ENCODE data around the gene TEC.

DNA sequence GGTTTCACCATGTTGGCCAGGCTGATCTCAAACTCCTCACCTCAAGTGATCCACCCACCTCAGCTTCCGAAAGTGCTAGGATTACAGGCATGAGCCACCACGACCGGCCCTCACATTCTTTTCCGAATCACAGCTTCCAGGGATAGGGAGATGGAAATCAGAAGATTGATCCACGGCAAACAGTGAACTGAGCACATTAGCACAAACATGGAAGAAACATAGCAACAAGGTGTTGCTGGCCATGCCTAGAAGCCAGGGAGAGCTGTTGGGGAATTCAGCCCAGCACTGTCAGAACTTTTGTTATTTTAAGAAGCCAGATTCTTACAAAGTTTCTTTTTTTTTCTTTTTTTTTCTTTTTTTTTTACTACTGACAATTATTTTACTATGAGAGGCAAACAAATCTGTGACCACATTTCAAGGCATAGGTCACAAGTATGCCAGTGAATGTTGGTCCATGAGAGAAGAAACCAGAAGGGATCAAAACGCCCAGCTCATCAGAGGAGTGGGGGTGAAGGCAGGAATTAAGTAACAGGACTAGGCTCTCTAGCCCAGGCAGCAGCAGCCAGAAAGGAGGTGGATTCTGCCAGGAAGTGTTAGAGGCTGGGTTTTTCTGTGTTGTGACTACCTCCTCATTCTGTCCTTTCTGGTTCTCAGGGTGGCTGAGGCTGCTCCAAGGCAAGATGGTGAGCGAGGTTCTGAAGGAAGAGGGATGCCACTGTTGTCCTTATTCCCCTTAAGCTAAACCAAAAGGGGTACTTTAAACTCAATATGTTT, 44.1 kb downstream of the TEC start:
- no peak for TF ChIP-seq EZH2phosphoT487 (IDR thresholded peaks at IDR 0.05; ENCODE audit: borderline replicate concordance)
- TF ChIP-seq TCF7L2 (IDR thresholded peaks at IDR 0.05; ENCODE audit: borderline replicate concordance, extremely low read depth, insufficient read depth, insufficient read length) = no peak
- TF ChIP-seq, protein P1, sequence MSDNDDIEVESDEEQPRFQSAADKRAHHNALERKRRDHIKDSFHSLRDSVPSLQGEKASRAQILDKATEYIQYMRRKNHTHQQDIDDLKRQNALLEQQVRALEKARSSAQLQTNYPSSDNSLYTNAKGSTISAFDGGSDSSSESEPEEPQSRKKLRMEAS (IDR thresholded peaks at IDR 0.05) = no peak
- TF ChIP-seq ZNF274 (IDR thresholded peaks at IDR 0.05; ENCODE audit: low read depth, low read length) = no peak
- TF ChIP-seq, protein P2, sequence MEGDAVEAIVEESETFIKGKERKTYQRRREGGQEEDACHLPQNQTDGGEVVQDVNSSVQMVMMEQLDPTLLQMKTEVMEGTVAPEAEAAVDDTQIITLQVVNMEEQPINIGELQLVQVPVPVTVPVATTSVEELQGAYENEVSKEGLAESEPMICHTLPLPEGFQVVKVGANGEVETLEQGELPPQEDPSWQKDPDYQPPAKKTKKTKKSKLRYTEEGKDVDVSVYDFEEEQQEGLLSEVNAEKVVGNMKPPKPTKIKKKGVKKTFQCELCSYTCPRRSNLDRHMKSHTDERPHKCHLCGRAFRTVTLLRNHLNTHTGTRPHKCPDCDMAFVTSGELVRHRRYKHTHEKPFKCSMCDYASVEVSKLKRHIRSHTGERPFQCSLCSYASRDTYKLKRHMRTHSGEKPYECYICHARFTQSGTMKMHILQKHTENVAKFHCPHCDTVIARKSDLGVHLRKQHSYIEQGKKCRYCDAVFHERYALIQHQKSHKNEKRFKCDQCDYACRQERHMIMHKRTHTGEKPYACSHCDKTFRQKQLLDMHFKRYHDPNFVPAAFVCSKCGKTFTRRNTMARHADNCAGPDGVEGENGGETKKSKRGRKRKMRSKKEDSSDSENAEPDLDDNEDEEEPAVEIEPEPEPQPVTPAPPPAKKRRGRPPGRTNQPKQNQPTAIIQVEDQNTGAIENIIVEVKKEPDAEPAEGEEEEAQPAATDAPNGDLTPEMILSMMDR (IDR thresholded peaks at IDR 0.05 in 2 of 3, conservative IDR thresholded peaks at IDR 0.05 in 1 of 3; ENCODE audit: borderline replicate concordance in 1 of 3, insufficient read depth in 1 of 3, low read depth in 2 of 3, low read length in 2 of 3) = no peak
